Endometrial microvascular endothelial cells (primary cell): Measurements from ENCODE around the gene NCF4. TPM values are rescaled to one million over a fixed set of nuclear protein-coding genes. Genes with fewer than 3 reads are reported as not detected.

ENCODE experiments used
- in situ Hi-C: cut with HindIII; loops from 2 replicates; pipeline ENCODE4 v1.10.0; 2017; ENCODE audit warnings: low sequenced_read_pairs, low pct_unique_long_range_greater_than_20kb; ENCODE audit errors: inconsistent ontology term
- total RNA-seq: library from RNA; depleted of rRNA; stranded (reverse); fragments of >200 nt; gene quantifications from one replicate; pipeline ENCODE4 v1.2.3, GENCODE V29; 2015; ENCODE audit errors: inconsistent ontology term

Gene NCF4
- total RNA-seq, 1 donor from 2014 or later = not detected

- in situ Hi-C loops = no loop called here
Observed at GRCh38 chr22:36860438-36860820, 377 bp upstream of the NCF4 start.

- in situ Hi-C loops = no loop called here
Observed at GRCh38 chr22:36862251-36863242, 1.7 kb downstream of the NCF4 start.

- in situ Hi-C loops = no loop called here
Observed at GRCh38 chr22:36863281-36863680, 2.5 kb downstream of the NCF4 start.

- in situ Hi-C loops = no loop called here
Observed at GRCh38 chr22:36863979-36864378, 3.2 kb downstream of the NCF4 start.

DNA sequence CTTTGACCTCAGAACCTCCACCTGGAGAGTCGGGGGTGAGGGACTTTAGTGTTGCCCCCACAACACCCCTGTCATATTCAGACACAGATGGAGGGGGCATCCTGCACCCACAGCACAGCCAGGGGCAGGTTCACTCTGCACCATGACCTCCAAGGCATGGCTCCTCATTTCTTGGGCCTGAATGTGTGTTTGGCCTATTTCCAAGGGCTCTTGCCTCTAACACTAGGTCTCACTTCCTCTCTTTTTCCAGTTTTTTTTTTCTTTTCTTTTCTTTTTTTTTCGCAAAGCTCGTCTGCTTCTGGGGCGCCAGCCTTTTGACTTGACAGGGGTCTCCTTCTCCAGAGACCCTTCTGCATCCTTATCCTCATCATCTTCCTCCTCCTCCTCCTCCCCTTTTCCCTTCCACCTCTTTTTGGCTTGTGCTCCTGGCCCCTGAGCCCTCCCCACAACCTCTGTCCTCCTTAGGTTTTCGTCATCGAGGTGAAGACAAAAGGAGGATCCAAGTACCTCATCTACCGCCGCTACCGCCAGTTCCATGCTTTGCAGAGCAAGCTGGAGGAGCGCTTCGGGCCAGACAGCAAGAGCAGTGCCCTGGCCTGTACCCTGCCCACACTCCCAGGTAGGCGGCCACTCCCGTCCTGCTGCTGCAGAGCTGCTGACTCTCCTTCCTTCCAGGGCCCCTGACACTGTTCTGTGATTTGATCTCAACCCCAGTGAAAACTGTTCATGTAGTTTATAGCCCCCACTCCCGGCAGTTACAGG, 3.8 kb downstream of the NCF4 start:
- in situ Hi-C loops = no loop called here

DNA sequence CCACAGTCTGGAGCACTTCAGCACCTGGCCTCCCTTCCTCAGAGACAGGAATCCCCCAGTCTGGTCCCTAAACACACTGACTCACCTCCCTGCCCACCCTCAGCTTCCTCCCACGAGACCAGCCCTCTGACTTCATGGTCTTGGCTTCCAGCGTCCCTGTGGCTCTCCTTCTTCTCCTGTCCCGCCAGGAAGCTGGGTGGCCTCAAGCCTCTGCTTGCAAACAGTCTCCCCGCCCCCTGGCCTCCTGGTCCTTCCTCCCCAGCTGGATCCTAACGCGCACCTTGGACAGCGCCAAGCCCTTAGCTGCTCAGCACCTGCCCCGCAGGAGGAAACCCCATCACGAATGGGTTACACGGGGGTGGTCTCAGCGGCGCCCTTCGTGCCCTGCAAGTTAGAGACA, 4.5 kb downstream of the NCF4 start:
- in situ Hi-C loops = no loop called here

DNA sequence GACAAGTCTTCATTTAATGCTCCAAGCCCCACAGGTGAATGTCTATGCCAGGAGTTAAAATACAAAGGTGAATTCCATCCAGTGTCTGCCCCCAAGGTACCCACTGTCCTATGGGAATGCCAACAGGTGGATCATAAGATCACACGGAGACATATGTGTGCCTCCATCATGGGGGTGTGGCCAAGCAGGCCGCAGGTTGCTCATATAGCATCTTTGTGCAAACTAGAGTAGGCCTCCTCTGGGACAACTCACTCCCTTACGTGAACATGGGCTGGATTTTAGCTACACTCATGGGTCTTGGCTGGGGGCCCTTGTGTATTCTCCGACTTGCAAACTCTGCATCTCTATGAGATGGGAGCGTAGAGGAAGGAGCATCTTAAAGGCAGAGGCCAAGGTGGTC, 6.9 kb downstream of the NCF4 start:
- in situ Hi-C loops = no loop called here

GRCh38 chr22:36868546-36869181, 7.9 kb downstream of the NCF4 start:
- in situ Hi-C loops = no loop called here

DNA sequence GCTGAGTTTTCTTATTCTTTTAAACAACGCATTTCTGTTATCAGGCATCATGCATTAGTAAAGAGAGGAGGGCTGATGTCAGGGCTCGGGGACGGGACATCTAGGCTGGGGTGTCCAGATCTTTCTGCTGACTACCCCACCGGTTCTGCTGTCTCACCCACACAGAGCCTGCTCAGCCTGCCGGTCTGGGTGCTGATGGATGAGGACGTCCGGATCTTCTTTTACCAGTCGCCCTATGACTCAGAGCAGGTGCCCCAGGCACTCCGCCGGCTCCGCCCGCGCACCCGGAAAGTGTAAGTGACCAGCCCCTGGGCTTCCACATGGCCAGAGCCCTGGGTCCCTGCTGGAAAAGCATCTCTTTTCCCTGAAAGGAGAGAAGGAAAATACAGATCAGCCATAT, 9.4 kb downstream of the NCF4 start:
- in situ Hi-C loops = no loop called here

DNA sequence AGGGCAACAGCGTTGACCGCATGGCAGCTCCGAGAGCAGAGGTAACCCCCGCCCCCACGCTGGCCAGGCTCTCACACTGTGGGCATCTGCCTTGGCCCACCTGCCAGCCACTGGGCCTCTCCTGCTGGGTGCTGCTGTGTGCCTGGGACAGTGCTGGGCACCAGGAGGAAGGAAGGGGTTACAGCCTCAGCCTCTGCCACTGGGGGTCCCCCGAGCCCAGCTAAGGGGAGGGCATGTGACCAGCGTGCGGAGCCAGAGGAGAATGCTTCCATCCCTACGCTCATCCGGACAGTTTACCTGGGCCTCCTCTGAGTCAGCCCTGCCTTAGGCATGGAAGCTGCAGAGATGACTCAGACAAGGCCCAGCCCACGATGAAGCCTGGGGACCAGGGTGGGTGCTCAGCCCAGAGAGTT, 10.9 kb downstream of the NCF4 start:
- in situ Hi-C loops = no loop called here

GRCh38 chr22:36872084-36872483, 11.3 kb downstream of the NCF4 start:
- in situ Hi-C loops = no loop called here

DNA sequence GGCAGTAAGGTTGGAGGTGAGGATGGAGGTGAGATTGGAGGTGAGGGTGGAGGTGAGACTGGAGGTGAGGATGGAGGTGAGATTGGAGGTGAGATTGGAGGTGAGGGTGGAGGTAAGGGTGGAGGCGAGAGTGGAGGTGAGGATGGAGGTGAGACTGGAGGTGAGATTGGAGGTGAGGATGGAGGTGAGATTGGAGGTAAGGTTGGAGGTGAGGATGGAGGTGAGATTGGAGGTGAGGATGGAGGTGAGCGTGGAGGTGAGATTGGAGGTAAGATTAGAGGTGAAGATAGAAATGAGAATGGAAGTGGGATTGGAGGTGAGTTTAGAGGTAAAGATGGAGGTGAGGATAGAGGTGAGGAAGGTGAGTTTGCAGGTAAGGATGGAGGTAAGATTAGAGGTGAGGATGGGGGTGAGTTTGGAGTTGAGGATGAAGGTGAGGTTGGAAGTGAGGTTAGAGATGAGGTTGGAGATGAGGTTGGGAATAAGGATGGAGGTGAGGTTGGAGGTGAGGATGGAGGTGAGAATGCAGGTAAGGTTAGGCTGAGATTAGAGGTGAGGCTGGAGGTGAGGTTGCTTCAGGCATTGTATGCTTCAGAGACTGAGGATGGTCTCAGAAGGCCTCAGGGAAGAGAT, 12.2 kb downstream of the NCF4 start:
- in situ Hi-C loops = no loop called here

DNA sequence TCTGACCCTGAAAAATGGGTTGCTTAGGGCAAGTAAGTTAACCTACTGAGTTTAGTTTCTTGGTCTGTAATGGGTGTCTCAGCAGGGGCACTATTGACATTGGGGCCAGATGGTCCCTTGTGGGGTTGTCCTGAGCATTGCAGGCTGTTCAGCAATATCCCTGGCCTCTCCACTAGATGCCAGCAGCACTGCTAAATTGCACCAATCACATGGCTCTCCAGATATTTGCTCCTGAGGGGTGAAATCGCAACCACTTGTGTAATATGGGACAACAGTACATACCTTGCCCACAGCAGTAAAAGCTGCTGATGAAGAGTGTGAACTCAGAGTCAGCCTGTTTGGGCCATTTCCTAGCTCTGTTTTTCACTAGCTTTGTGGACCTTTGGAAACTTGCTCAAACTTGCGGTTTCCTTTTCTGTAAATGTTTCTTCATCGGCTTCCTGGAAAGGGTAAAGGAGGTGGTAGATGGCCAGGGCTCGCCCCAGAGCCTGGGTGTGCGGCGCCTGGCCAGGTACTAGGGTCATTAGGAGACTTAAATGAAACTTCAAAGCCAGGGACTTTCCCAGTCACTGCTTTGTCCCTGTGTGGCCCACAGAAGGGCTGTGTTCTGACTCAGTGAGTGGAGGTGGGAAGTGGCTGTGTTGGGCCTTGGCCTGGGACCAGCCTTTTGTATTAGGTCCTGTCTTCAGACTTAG, 13.0 kb downstream of the NCF4 start:
- in situ Hi-C loops = no loop called here

GRCh38 chr22:36874309-36874696, 13.5 kb downstream of the NCF4 start:
- in situ Hi-C loops = no loop called here

GRCh38 chr22:36874736-36875135, 13.9 kb downstream of the NCF4 start:
- in situ Hi-C loops = no loop called here

DNA sequence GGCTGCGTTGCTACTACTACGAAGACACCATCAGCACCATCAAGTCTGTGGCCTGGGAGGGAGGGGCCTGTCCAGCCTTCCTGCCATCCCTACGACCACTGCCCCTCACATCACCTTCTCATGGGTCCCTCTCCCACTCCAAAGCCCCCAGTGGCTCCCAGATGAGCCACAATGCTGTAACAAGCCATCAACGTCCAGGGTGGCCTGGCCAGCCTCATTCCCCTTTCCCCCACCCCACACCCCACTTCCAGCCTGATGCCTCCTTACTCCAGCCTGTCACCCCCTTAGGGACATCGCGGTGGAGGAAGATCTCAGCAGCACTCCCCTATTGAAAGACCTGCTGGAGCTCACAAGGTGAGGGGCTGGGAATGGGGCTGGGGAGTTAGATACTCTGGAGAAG, 14.9 kb downstream of the NCF4 start:
- in situ Hi-C loops = no loop called here

DNA sequence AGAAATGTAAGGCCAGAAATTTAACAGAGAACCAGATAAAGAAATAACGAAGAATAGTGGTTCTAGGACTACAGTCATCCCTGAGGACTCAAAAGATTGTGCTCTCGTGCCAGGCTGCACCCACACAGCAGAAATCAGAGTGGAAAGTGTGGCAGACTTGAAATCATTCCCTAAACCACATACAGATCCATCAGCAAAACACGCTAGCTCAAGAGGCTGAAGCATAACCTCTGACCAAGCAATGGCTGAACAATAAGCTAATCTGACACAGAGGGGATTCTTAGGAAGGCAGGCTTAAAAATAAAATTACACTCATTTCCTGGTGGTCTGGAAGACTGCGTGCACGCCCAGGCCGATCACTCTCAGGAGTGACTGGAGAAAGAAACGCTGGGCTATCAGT, 19.0 kb downstream of the NCF4 start:
- in situ Hi-C loops = no loop called here

DNA sequence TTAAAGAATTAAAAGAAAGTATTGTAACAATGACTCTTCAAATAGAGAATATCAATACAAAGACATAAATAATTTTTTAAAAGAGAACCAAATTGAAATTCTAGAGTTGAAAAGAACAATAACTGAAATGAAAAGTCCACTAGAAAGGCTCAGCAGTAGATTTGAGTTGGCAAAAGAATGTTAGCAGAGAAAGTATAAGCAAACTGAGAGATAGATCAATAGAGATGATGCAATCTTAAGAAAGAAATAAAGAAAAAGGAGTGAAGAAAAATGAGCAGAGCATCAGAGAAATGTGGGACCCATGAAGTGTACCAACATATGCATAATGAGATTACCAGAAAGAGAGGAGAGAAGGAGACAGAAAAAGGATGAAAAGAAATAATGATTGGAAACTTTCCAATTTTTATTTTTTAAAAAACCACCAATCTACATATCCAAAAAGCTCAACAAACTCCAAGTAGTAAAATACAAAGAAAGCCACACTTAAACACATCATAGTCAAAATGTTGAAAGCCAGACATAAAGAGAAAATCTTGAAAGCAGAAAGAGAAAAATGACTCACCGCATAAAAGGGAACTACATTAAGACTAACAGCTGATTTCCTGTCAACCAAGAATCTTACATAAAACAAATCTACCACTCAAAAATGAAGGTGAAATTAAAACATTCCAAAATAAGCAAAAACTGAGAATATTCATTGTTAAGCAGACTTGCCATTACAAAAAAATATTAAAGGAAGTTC, 20.9 kb downstream of the NCF4 start:
- in situ Hi-C loops = no loop called here
